H1 (cell line): ENCODE data around the gene CAPN15. TPM values are rescaled to one million over a fixed set of nuclear protein-coding genes. Genes with fewer than 3 reads are reported as not detected.

Experiments used
- polyA plus RNA-seq, 7 experiments: library from polyadenylated mRNA; depleted of rRNA in 3 of 7; stranded (reverse) in 5 of 7; unstranded in 2 of 7; fragments of >200 nt in 5 of 7; fragments of 200-250 nt in 2 of 7; gene quantifications; 1 replicate in 5 of 7; 2 replicates in 1 of 7; 4 replicates in 1 of 7; pipeline versions ENCODE4 v1.2.1 to v1.2.3, GENCODE V29; 2011 to 2013; ENCODE audit warnings: missing spikeins in 2 of 7, mixed read lengths in 2 of 7
- total RNA-seq: library from RNA; stranded (reverse); fragmentation: NEBNext Ultra II Directional; extraction: Animal tissue kit (Norgen Biotek cat#: 25700); gene quantifications from 2 replicates; pipeline ENCODE4 v1.2.1, GENCODE V29; 2021
- TF ChIP-seq, protein P1 (sequence below): IDR thresholded peaks from 2 replicates; pipeline ENCODE4 v1.6.1; 2011; ENCODE audit warnings: low read length, improper control_type of control experiment

Gene CAPN15
- total and polyA plus RNA-seq, 2 of the 8 experiments (the other 6 are each of a cell fraction or from before 2014, with no cell fraction given) = 38.9 to 76.9 TPM

DNA sequence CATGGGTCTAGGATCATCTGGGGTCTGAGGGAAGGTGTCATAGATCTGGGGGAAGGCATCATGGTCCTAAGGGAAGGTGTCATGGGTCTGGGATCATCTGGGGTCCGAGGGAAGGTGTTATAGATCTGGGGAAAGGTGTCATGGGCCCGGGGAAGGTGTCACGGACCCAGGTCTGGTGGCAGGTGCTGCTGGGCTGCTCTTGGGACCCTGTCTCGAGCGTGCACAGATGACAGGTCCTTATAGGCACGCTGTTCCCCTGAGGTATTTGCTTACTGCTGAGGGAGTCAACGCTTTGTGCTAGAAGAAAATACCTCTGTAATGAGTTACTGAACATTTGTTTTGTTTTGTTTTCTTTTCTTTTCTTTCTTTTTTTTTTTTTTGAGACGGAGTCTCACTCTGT is 63.7 kb downstream of the CAPN15 start (continued):
- TF ChIP-seq, protein P1, sequence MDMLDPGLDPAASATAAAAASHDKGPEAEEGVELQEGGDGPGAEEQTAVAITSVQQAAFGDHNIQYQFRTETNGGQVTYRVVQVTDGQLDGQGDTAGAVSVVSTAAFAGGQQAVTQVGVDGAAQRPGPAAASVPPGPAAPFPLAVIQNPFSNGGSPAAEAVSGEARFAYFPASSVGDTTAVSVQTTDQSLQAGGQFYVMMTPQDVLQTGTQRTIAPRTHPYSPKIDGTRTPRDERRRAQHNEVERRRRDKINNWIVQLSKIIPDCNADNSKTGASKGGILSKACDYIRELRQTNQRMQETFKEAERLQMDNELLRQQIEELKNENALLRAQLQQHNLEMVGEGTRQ = no peak
